ENCODE results near the gene SOX8. TPM values are rescaled to one million over a fixed set of nuclear protein-coding genes. Genes with fewer than 3 reads are reported as not detected.

The SOX8 gene
- total RNA-seq, 1 donor from 2014 or later: 0.75 TPM

DNA sequence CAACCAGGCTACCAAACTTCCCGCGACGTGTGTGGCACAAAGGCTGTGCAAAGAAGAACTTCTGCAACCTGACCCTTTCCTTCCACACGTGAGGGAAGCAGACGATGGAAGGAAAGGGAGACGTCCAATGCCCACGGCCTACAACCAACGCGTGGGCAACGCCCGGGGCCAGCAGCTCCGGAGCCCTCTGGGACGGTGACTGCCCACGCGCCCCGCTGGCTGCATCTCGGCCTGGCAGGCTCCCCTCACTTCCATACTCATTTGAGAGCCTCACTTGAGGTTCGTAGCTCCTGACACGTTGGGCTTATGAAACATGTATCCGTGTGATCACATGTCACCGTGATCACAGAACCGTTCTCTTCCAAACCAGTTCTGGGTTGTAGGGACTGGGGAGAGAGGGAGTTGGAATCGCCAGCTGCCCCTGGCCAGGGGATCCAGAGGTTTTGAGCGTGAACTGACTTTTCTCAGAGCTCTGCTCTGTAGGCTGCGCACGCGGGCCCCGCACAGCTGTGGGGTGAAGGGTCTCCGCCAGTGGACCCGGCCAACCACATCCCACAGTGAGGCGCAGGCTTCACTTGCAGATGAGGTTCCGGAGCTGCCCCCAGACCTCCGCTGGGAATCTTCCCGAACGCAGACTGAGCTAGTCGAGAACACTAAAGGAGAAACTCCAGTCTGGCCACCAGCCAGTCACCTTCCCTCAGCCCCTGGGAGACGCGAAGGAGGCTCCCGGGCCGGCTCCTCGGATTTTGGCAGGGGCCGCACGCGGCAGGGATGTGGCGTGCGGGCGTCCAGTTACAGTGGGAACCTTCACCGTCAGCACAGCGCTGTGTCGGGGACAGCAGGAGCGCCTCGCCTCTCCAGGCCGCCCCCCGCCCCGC is 11.8 kb upstream of the SOX8 start:
- no peak for DNase-seq (ENCODE audit: low spot score)

DNA sequence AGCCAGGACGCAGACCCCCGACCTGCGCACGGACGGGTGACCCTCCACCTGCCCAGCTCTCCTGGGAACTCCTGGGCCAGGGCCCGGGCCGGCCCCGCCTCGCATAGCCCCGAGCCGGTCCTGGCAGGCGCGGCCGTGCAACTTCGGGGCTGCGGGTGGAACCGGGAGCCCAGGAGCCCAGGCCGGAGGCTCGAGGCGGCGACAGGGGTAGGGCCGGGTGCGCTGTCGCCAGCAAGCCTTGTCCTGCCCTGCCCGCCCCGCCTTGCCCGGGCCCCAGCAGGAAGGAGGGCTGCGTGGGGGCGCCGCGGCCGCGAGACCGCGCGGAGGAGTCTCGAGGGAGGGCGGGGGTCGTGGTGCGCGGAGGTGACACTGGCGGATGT is 11.2 kb upstream of the SOX8 start:
- no peak for TF ChIP-seq EZH2 (IDR thresholded peaks at IDR 0.05)
- TF ChIP-seq, protein P1, sequence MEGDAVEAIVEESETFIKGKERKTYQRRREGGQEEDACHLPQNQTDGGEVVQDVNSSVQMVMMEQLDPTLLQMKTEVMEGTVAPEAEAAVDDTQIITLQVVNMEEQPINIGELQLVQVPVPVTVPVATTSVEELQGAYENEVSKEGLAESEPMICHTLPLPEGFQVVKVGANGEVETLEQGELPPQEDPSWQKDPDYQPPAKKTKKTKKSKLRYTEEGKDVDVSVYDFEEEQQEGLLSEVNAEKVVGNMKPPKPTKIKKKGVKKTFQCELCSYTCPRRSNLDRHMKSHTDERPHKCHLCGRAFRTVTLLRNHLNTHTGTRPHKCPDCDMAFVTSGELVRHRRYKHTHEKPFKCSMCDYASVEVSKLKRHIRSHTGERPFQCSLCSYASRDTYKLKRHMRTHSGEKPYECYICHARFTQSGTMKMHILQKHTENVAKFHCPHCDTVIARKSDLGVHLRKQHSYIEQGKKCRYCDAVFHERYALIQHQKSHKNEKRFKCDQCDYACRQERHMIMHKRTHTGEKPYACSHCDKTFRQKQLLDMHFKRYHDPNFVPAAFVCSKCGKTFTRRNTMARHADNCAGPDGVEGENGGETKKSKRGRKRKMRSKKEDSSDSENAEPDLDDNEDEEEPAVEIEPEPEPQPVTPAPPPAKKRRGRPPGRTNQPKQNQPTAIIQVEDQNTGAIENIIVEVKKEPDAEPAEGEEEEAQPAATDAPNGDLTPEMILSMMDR (IDR thresholded peaks at IDR 0.05): no peak
- no peak for TF ChIP-seq EZH2phosphoT487 (IDR thresholded peaks at IDR 0.05)
- Histone ChIP-seq H3K4me2 (peak overlapping the region; percentile 90), H3K27ac (no peak overlapping the region), H3K36me3 (no peaks in the 10 kb centered on the region), H3K9me3 (ENCODE audit: low read depth) (no peaks in the 10 kb centered on the region), H3K79me2 (ENCODE audit: low read depth) (no peaks in the 10 kb centered on the region), H4K20me1 (ENCODE audit: low read depth) (peaks cover 21% of the 10 kb centered on the region), H3K27me3 (peaks cover 21% of the 10 kb centered on the region), H3K4me3 (peak overlapping the region; percentile 83), H2AFZ (replicated peaks) (peak overlapping the region; percentile 90), H3K9ac (peak overlapping the region; percentile 31), H3F3A (ENCODE audit: low read depth) (peaks cover 39% of the 10 kb centered on the region), H3K4me1 (peaks cover 26% of the 10 kb centered on the region)
- peak; percentile 56 for DNase-seq (ENCODE audit: low spot score)
- Mint-ChIP-seq H3K27ac (no peak overlapping the region), H3K27me3 (ENCODE audit: insufficient read depth, low read depth) (peaks cover 17% of the 10 kb centered on the region), H3K9me3 (peaks cover 12% of the 10 kb centered on the region), H3K4me1 (peaks cover 61% of the 10 kb centered on the region), H3K36me3 (peaks cover 13% of the 10 kb centered on the region), H3K4me3 (peak overlapping the region; percentile 87)

More for the DNA sequence above, 11.8 kb upstream of the SOX8 start:
- no peak for TF ChIP-seq EZH2phosphoT487 (IDR thresholded peaks at IDR 0.05)
- TF ChIP-seq, protein P1 (IDR thresholded peaks at IDR 0.05): no peak
- no peak for TF ChIP-seq EZH2 (IDR thresholded peaks at IDR 0.05)
- no peak overlapping the region for H3K9ac ChIP-seq
- Mint-ChIP-seq H3K36me3 (peaks cover 19% of the 10 kb centered on the region), H3K27me3 (ENCODE audit: insufficient read depth, low read depth) (peaks cover 16% of the 10 kb centered on the region), H3K9me3 (peaks cover 18% of the 10 kb centered on the region), H3K4me1 (peaks cover 66% of the 10 kb centered on the region), H3K27ac (peak overlapping the region; percentile 76), H3K4me3 (peak overlapping the region; percentile 87)
- H3K27ac ChIP-seq: no peak overlapping the region
- H3K4me3 ChIP-seq: peak overlapping the region; percentile 83
- peaks cover 26% of the 10 kb centered on the region for H3K4me1 ChIP-seq
- H3K36me3 ChIP-seq: no peaks in the 10 kb centered on the region
- H3F3A ChIP-seq (ENCODE audit: low read depth): peaks cover 39% of the 10 kb centered on the region
- peak overlapping the region; percentile 90 for H3K4me2 ChIP-seq
- no peaks in the 10 kb centered on the region for H3K79me2 ChIP-seq (ENCODE audit: low read depth)
- no peak overlapping the region for H2AFZ ChIP-seq (replicated peaks)
- H3K9me3 ChIP-seq (ENCODE audit: low read depth): no peaks in the 10 kb centered on the region
- H3K27me3 ChIP-seq: peaks cover 21% of the 10 kb centered on the region
- H4K20me1 ChIP-seq (ENCODE audit: low read depth): peaks cover 21% of the 10 kb centered on the region

DNA sequence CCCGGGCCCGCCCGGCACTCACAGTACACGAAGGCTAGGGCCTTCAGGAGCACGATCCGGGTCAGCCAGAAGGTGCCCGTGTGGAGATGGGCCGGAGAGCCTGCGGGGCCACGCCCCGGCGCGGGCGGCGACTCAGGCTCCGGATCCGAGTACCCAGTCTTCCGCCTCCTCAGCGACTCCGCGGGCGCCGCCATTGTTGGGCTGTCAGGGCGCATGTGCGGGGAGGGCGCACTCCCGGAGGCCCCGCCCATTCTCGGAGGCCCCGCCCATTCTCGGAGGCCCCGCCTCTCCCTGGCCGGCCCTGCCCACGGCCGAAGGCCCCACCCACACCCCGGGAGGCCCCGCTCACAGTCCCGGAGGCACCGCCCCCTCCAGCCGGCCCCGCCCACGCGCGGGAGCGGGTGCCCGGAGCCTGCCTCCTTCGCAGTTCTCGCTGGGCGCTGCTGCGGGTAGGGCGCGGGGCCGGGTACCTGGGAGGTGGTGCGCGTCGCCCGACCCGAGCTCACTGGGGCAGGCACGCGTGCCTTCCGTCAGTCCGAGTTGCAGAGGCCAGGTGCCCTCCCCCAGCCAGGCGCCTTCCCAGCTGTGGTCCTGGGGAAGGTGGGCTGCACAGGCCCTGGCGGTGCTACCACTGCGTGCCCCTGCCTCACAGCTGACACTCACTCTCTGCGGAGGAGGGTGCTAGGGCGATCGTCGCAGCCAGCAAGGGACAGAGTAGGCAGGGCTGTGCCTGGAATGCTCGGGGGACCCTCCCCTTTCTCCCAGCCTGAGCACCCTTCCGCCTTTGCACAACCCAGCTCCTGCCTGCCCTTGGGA is 10.6 kb upstream of the SOX8 start, which contains the start of gene LMF1:
LMF1 (minus strand) TSS at position 219 of the 816 bp plus-strand sequence; CDS start at position 215, 4 bp downstream.
- Mint-ChIP-seq H3K4me3 (peak within 1 kb of the TSS; percentile 87), H3K9me3 (peaks cover 6% of the 10 kb centered on the region), H3K4me1 (peaks cover 55% of the 10 kb centered on the region), H3K27ac (no peak within 1 kb of the TSS), H3K27me3 (ENCODE audit: insufficient read depth, low read depth) (peaks cover 22% of the 10 kb centered on the region), H3K36me3 (peaks cover 7% of the 10 kb centered on the region)
- H3K27ac ChIP-seq: no peak within 1 kb of the TSS
- H3K4me1 ChIP-seq: peaks cover 26% of the 10 kb centered on the region
- peaks cover 21% of the 10 kb centered on the region for H3K27me3 ChIP-seq
- peak within 1 kb of the TSS; percentile 90 for H3K4me2 ChIP-seq
- no peaks in the 10 kb centered on the region for H3K9me3 ChIP-seq (ENCODE audit: low read depth)
- peak within 1 kb of the TSS; percentile 90 for H2AFZ ChIP-seq (replicated peaks)
- H4K20me1 ChIP-seq (ENCODE audit: low read depth): peaks cover 21% of the 10 kb centered on the region
- peak within 1 kb of the TSS; percentile 31 for H3K9ac ChIP-seq
- TF ChIP-seq EZH2 (IDR thresholded peaks at IDR 0.05) (no peak), EZH2phosphoT487 (IDR thresholded peaks at IDR 0.05) (no peak)
- TF ChIP-seq, protein P1 (IDR thresholded peaks at IDR 0.05): no peak
- peak; percentile 96 for DNase-seq (ENCODE audit: low spot score)
- H3K36me3 ChIP-seq: no peaks in the 10 kb centered on the region
- peak within 1 kb of the TSS; percentile 83 for H3K4me3 ChIP-seq
- H3F3A ChIP-seq (ENCODE audit: low read depth): peaks cover 39% of the 10 kb centered on the region
- H3K79me2 ChIP-seq (ENCODE audit: low read depth): no peaks in the 10 kb centered on the region

All from neural progenitor cell (in vitro differentiated cells).